Activated CD4-positive, alpha-beta memory T cell treated with anti-CD3 and anti-CD28 coated beads, Interleukin-2, amount 10 ng/mL, durations not matched to agents 7 days and 5 days (primary cell): ENCODE measurements around the gene ZNF333. TPM values are rescaled to one million over a fixed set of nuclear protein-coding genes. Genes with fewer than 3 reads are reported as not detected.

Experiments
- CTCF ChIA-PET: fragments of 350-600 bp; sonication (Branson Sonifier 250); formaldehyde crosslinking; loops from one replicate; lab custom pipeline; 2021; ENCODE audit warnings: antibody characterized with exemption, inconsistent platforms; lab: Charles Lee
- POLR2A ChIA-PET: fragments of 350-600 bp; sonication (Branson Sonifier 250); formaldehyde crosslinking; loops from one replicate; lab custom pipeline; 2021; ENCODE audit warnings: antibody characterized with exemption; lab: Charles Lee
- DNase-seq: peaks from one replicate; pipeline ENCODE4 v3.0.0-alpha.2; 2020
- H3K27ac Mint-ChIP-seq: one replicate; pipeline ENCODE4 v1.8.0; 2021; ENCODE audit warnings: mild to moderate bottlenecking, mixed read lengths
- H3K27me3 Mint-ChIP-seq: one replicate; pipeline ENCODE4 v1.8.0; 2021; ENCODE audit warnings: mixed read lengths
- H3K36me3 Mint-ChIP-seq: one replicate; pipeline ENCODE4 v1.8.0; 2021; ENCODE audit warnings: low read depth, mixed read lengths
- H3K4me1 Mint-ChIP-seq: one replicate; pipeline ENCODE4 v1.8.0; 2021; ENCODE audit warnings: mixed read lengths
- H3K4me3 Mint-ChIP-seq: one replicate; pipeline ENCODE4 v1.8.0; 2021; ENCODE audit warnings: mild to moderate bottlenecking, mixed read lengths
- H3K9me3 Mint-ChIP-seq: one replicate; pipeline ENCODE4 v1.8.0; 2021; ENCODE audit warnings: mixed read lengths
- total RNA-seq, 2 experiments: library from RNA; stranded (reverse); gene quantifications; one replicate each; pipeline ENCODE4 v1.2.3, GENCODE V29; 2021

The ZNF333 gene
- total RNA-seq, 2 experiments from 2014 or later: 11.7 to 12.1 TPM

GRCh38 chr19:14715841-14716240 lies 26.0 kb downstream of the ZNF333 start:
- H3K4me3 Mint-ChIP-seq: no peak overlapping the region
- ChIA-PET POLR2A (no interaction called here), CTCF (no interaction called here)
- no peaks in the 10 kb centered on the region for H3K4me1 Mint-ChIP-seq
- H3K27me3 Mint-ChIP-seq: no peaks in the 10 kb centered on the region
- H3K27ac Mint-ChIP-seq: no peak overlapping the region
- peaks cover 74% of the 10 kb centered on the region for H3K9me3 Mint-ChIP-seq
- peaks cover 87% of the 10 kb centered on the region for H3K36me3 Mint-ChIP-seq
- DNase-seq: no peak

DNA sequence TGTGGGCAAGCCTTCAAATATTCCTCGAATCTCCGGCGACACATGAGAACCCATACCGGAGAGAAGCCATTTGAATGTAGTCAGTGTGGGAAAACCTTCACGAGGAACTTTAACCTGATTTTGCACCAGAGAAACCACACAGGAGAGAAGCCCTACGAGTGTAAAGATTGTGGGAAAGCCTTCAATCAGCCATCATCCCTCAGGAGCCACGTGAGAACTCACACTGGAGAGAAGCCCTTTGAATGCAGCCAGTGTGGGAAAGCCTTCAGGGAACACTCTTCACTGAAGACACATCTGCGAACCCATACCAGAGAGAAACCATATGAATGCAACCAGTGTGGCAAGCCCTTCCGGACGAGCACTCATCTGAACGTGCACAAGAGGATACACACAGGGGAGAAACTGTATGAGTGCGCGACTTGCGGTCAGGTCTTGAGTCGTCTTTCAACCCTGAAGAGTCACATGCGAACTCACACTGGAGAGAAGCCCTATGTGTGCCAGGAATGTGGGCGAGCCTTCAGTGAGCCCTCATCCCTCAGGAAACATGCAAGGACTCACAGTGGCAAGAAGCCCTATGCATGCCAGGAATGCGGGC lies 28.8 kb downstream of the ZNF333 start:
- ChIA-PET POLR2A (no interaction called here), CTCF (no interaction called here)
- H3K27ac Mint-ChIP-seq: no peak overlapping the region
- H3K27me3 Mint-ChIP-seq: no peaks in the 10 kb centered on the region
- H3K4me3 Mint-ChIP-seq: no peak overlapping the region
- H3K4me1 Mint-ChIP-seq: no peaks in the 10 kb centered on the region
- no peak for DNase-seq
- H3K9me3 Mint-ChIP-seq: peaks cover 66% of the 10 kb centered on the region
- H3K36me3 Mint-ChIP-seq: peaks cover 67% of the 10 kb centered on the region

GRCh38 chr19:14719162-14719561 lies 29.3 kb downstream of the ZNF333 start:
- DNase-seq: no peak
- no peaks in the 10 kb centered on the region for H3K27me3 Mint-ChIP-seq
- ChIA-PET CTCF (no interaction called here), POLR2A (no interaction called here)
- H3K4me1 Mint-ChIP-seq: no peaks in the 10 kb centered on the region
- H3K27ac Mint-ChIP-seq: no peak overlapping the region
- H3K36me3 Mint-ChIP-seq: peaks cover 61% of the 10 kb centered on the region
- H3K4me3 Mint-ChIP-seq: no peak overlapping the region
- H3K9me3 Mint-ChIP-seq: peaks cover 63% of the 10 kb centered on the region

- H3K27ac Mint-ChIP-seq: no peak overlapping the region
- ChIA-PET CTCF (no interaction called here), POLR2A (no interaction called here)
- no peak for DNase-seq
- H3K27me3 Mint-ChIP-seq: no peaks in the 10 kb centered on the region
- no peak overlapping the region for H3K4me3 Mint-ChIP-seq
- H3K9me3 Mint-ChIP-seq: peaks cover 61% of the 10 kb centered on the region
- H3K4me1 Mint-ChIP-seq: no peaks in the 10 kb centered on the region
- peaks cover 32% of the 10 kb centered on the region for H3K36me3 Mint-ChIP-seq
Measured at GRCh38 chr19:14722127-14722526, 32.3 kb downstream of the ZNF333 start.

GRCh38 chr19:14728595-14728994 lies 38.7 kb downstream of the ZNF333 start:
- H3K27me3 Mint-ChIP-seq: no peaks in the 10 kb centered on the region
- CTCF ChIA-PET: no interaction called here
- POLR2A ChIA-PET: no interaction called here

GRCh38 chr19:14731200-14731599 lies 41.4 kb downstream of the ZNF333 start:
- H3K36me3 Mint-ChIP-seq: no peaks in the 10 kb centered on the region
- no peaks in the 10 kb centered on the region for H3K4me1 Mint-ChIP-seq
- H3K9me3 Mint-ChIP-seq: peaks cover 23% of the 10 kb centered on the region
- H3K4me3 Mint-ChIP-seq: no peak overlapping the region
- H3K27me3 Mint-ChIP-seq: no peaks in the 10 kb centered on the region
- ChIA-PET POLR2A (no interaction called here), CTCF (no interaction called here)
- H3K27ac Mint-ChIP-seq: no peak overlapping the region
- DNase-seq: no peak

More at GRCh38 chr19:14728595-14728994, 38.7 kb downstream of the ZNF333 start:
- Mint-ChIP-seq H3K4me1 (no peaks in the 10 kb centered on the region), H3K9me3 (peaks cover 36% of the 10 kb centered on the region), H3K36me3 (no peaks in the 10 kb centered on the region), H3K4me3 (no peak overlapping the region), H3K27ac (no peak overlapping the region)
- no peak for DNase-seq

GRCh38 chr19:14732510-14732909 lies 42.7 kb downstream of the ZNF333 start:
- CTCF ChIA-PET: no interaction called here

GRCh38 chr19:14733574-14733973 lies 43.7 kb downstream of the ZNF333 start:
- DNase-seq: no peak
- ChIA-PET CTCF (no interaction called here), POLR2A (no interaction called here)
- no peaks in the 10 kb centered on the region for H3K36me3 Mint-ChIP-seq
- H3K4me3 Mint-ChIP-seq: no peak overlapping the region
- no peaks in the 10 kb centered on the region for H3K27me3 Mint-ChIP-seq
- H3K9me3 Mint-ChIP-seq: peaks cover 13% of the 10 kb centered on the region
- H3K4me1 Mint-ChIP-seq: no peaks in the 10 kb centered on the region
- H3K27ac Mint-ChIP-seq: no peak overlapping the region

More at GRCh38 chr19:14732510-14732909, 42.7 kb downstream of the ZNF333 start:
- H3K4me3 Mint-ChIP-seq: no peak overlapping the region
- no peak overlapping the region for H3K27ac Mint-ChIP-seq
- no peaks in the 10 kb centered on the region for H3K36me3 Mint-ChIP-seq
- POLR2A ChIA-PET: no interaction called here
- no peaks in the 10 kb centered on the region for H3K4me1 Mint-ChIP-seq
- H3K27me3 Mint-ChIP-seq: no peaks in the 10 kb centered on the region
- H3K9me3 Mint-ChIP-seq: peaks cover 17% of the 10 kb centered on the region
- no peak for DNase-seq

DNA sequence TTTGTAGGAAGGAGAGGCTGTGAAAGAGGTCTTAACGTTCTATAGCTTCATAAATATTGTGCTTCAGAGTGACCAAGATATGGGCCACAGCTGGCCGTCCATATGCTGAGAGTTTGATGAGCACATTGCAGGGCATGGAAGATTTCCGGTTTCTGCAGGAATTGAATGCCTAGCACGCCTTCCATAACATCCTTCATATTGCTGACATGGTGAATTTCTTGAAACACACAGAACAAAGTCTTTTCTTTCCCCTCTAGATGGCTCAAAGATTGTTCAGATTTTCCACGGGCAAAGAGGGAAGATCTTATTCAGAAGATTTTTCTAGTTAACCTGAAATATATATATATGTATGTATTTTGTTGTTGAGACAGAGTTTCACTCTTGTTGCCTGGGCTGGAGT lies 46.1 kb downstream of the ZNF333 start:
- no peak for DNase-seq
- H3K4me1 Mint-ChIP-seq: no peaks in the 10 kb centered on the region
- no peak overlapping the region for H3K27ac Mint-ChIP-seq
- peaks cover 4% of the 10 kb centered on the region for H3K9me3 Mint-ChIP-seq
- H3K4me3 Mint-ChIP-seq: no peak overlapping the region
- H3K27me3 Mint-ChIP-seq: no peaks in the 10 kb centered on the region
- ChIA-PET CTCF (interaction anchor here (0.6 kb wide), 1 partner anchor 1307 kb away, joined by 7 read pairs; no protein-coding TSS in a partner anchor), POLR2A (no interaction called here)
- no peaks in the 10 kb centered on the region for H3K36me3 Mint-ChIP-seq

- Mint-ChIP-seq H3K4me1 (no peaks in the 10 kb centered on the region), H3K36me3 (no peaks in the 10 kb centered on the region), H3K9me3 (no peaks in the 10 kb centered on the region), H3K4me3 (no peak overlapping the region), H3K27ac (no peak overlapping the region), H3K27me3 (no peaks in the 10 kb centered on the region)
- CTCF ChIA-PET: no interaction called here
- POLR2A ChIA-PET: no interaction called here
- no peak for DNase-seq
Measured at GRCh38 chr19:14746886-14747285, 57.0 kb downstream of the ZNF333 start.

- ChIA-PET CTCF (no interaction called here), POLR2A (no interaction called here)
- no peak overlapping the region for H3K4me3 Mint-ChIP-seq
- H3K27ac Mint-ChIP-seq: no peak overlapping the region
- H3K27me3 Mint-ChIP-seq: no peaks in the 10 kb centered on the region
- DNase-seq: no peak
- H3K36me3 Mint-ChIP-seq: no peaks in the 10 kb centered on the region
- H3K4me1 Mint-ChIP-seq: no peaks in the 10 kb centered on the region
- H3K9me3 Mint-ChIP-seq: no peaks in the 10 kb centered on the region
Measured at GRCh38 chr19:14748601-14749000, 58.8 kb downstream of the ZNF333 start.

DNA sequence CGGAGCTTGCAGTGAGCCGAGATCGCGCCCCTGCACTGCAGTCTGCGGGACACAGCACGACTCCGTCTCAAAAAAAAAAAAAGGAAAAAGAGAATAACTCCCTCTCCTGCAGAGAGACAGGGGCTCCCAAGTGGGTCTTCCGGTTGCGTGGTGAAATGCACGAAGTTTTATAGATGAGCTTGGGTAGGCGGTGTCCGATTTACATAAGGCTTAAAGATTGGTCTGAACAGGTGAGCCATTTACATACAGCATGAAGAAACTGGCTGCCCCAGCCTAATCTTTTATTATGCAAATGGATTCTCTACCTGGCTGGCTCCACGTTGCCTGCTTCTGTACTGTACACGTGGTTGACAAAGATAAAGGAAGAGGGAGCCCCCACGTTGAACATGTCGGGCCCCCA lies 69.0 kb downstream of the ZNF333 start:
- H3K27me3 Mint-ChIP-seq: no peaks in the 10 kb centered on the region
- ChIA-PET POLR2A (no interaction called here), CTCF (interaction anchor here (0.6 kb wide), 1 partner anchor 339 kb away, joined by 3 read pairs; no protein-coding TSS in a partner anchor)
- DNase-seq: no peak
- H3K9me3 Mint-ChIP-seq: no peaks in the 10 kb centered on the region
- no peaks in the 10 kb centered on the region for H3K36me3 Mint-ChIP-seq
- H3K4me3 Mint-ChIP-seq: no peak overlapping the region
- no peak overlapping the region for H3K27ac Mint-ChIP-seq
- no peaks in the 10 kb centered on the region for H3K4me1 Mint-ChIP-seq

DNA sequence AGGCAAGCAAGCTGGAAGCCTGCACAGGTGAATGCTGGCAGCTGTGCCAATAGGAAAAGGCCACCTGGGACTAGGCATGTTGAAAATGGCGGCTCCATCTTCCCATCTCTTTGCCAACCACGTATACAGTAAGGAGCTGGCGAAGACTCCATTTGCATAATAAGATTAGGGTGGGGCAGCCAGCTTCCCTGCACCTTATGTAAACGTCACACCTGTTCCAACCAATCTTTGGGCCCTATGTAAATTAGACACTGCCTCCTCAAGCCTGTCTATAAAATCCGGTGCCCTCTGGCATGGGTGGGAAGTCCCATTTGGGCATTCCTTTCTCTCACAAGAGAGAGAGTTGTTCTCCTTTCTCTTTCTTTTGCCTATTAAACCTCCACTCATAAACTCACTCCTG lies 71.8 kb downstream of the ZNF333 start:
- DNase-seq: no peak
- POLR2A ChIA-PET: interaction anchor here (0.6 kb wide), 1 partner anchor 13 kb away, joined by 3 read pairs; no protein-coding TSS in a partner anchor
- Mint-ChIP-seq H3K4me1 (no peaks in the 10 kb centered on the region), H3K27ac (no peak overlapping the region), H3K9me3 (no peaks in the 10 kb centered on the region), H3K27me3 (no peaks in the 10 kb centered on the region), H3K4me3 (no peak overlapping the region), H3K36me3 (no peaks in the 10 kb centered on the region)
- CTCF ChIA-PET: no interaction called here

DNA sequence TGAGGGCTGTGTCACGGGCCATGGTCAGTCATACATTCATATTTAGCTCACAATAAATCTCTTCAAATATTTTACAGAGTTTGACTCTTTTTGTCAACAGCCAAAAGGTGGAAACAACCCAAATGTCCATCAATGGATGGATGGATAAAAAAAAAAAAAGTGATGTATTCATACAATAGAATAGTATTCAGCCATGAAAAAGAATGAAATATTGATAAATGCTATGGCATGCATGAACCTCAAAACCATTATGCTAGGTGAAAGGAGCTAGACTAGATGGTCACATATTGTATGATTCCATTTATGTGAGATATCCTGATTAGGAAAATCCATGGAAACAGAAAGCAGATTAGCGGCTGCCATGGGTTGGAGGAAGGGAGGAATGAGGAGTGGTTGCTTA lies 72.3 kb downstream of the ZNF333 start:
- CTCF ChIA-PET: no interaction called here
- DNase-seq: no peak
- no peaks in the 10 kb centered on the region for H3K4me1 Mint-ChIP-seq
- no peak overlapping the region for H3K27ac Mint-ChIP-seq
- H3K4me3 Mint-ChIP-seq: no peak overlapping the region
- POLR2A ChIA-PET: no interaction called here
- no peaks in the 10 kb centered on the region for H3K9me3 Mint-ChIP-seq
- H3K36me3 Mint-ChIP-seq: no peaks in the 10 kb centered on the region
- no peaks in the 10 kb centered on the region for H3K27me3 Mint-ChIP-seq
